Omental fat pad (tissue), 4 donors: Measurements from ENCODE around the gene DLGAP5. TPM values are rescaled to one million over a fixed set of nuclear protein-coding genes. Genes with fewer than 3 reads are reported as not detected.
A peak's percentile ranks its signal among the peaks of the same experiment; 100 is the strongest.

Source experiments
- ATAC-seq: fragments of 150-250 bp; one replicate; pipeline ENCODE4 v1.9.1; 2016; ENCODE audit warnings: mild to moderate bottlenecking, moderate library complexity; ENCODE audit not compliant: low FRiP score
- DNase-seq: peaks from one replicate; pipeline ENCODE4 v3.0.0-alpha.2; 2019; ENCODE audit warnings: low spot score
- CTCF ChIP-seq, 3 donors: fragments of 450-650 bp; IDR thresholded peaks; one replicate each; pipeline ENCODE4 v1.5.1; 2016 to 2017; ENCODE audit warnings: antibody characterized with exemption in 3 of 3, mild to moderate bottlenecking in 3 of 3, moderate library complexity in 2 of 3
- total RNA-seq, 4 donors: library from RNA; depleted of rRNA; stranded (reverse); fragments of >200 nt; gene quantifications; one replicate each; pipeline ENCODE4 v1.1.0, GENCODE V29; 2016

The DLGAP5 gene
- total RNA-seq, 4 donors from 2014 or later, result 0.19 to 3.1 TPM; not detected in 2

GRCh38 chr14:55107766-55108554, 83.4 kb downstream of the DLGAP5 start:
- ATAC-seq (peak; percentile 86), DNase-seq (peak; percentile 55)
- TF ChIP-seq CTCF (IDR thresholded peaks at IDR 0.05), result no peak

GRCh38 chr14:55105991-55106390, 85.4 kb downstream of the DLGAP5 start:
- TF ChIP-seq CTCF (IDR thresholded peaks at IDR 0.05), result no peak
- no peak for ATAC-seq
- no peak for DNase-seq

GRCh38 chr14:55103971-55104954, 87.1 kb downstream of the DLGAP5 start:
- DNase-seq, result no peak
- no peak for ATAC-seq
- TF ChIP-seq CTCF (IDR thresholded peaks at IDR 0.05), result no peak

- ATAC-seq, result peak; percentile 85
- TF ChIP-seq CTCF (IDR thresholded peaks at IDR 0.05), result no peak
Observed at GRCh38 chr14:55103005-55103640, 88.3 kb downstream of the DLGAP5 start.

GRCh38 chr14:55102141-55102621, 89.2 kb downstream of the DLGAP5 start:
- DNase-seq, result no peak
- ATAC-seq, result peak; percentile 74
- no peak for TF ChIP-seq CTCF (IDR thresholded peaks at IDR 0.05)

More at GRCh38 chr14:55103005-55103640, 88.3 kb downstream of the DLGAP5 start:
- peak; percentile 64 for DNase-seq

- ATAC-seq, result no peak
- no peak for TF ChIP-seq CTCF (IDR thresholded peaks at IDR 0.05)
- no peak for DNase-seq
Observed at GRCh38 chr14:55101698-55102097, 89.7 kb downstream of the DLGAP5 start.
